A549 (cell line): ENCODE data around the gene RAB21. TPM values are rescaled to one million over a fixed set of nuclear protein-coding genes. Genes with fewer than 3 reads are reported as not detected.

Source experiments
- ATAC-seq, 2 experiments: fragments of 200-7000 bp in 1 of 2; fragments of >200 bp in 1 of 2; cut with Nextera tagmentation in 1 of 2; cut with Tn5 transposase in 1 of 2; 3 replicates each; pipeline versions ENCODE4 v1.8.0 to v1.9.1; 2018 to 2020; ENCODE audit warnings: mild to moderate bottlenecking in 1 of 2, moderate library complexity in 1 of 2
- CTCF ChIA-PET: fragments of 300-600 bp; sonication (Branson Sonifier 250); formaldehyde crosslinking; extraction: SDS; loops from one replicate; lab custom pipeline; 2021; ENCODE audit warnings: antibody characterized with exemption, inconsistent platforms; lab: Yijun Ruan, JAX
- POLR2A ChIA-PET: fragments of 350-600 bp; formaldehyde crosslinking; extraction: SDS; loops from one replicate; lab custom pipeline; 2021; ENCODE audit warnings: antibody characterized with exemption, inconsistent platforms; lab: Yijun Ruan, JAX
- DNase-seq, 2 experiments: peaks; one replicate each; pipeline versions ENCODE4 v3.0.0 to v3.0.0-alpha.2; 2011 to 2016; ENCODE audit warnings: low read depth in 1 of 2, low spot score in 1 of 2
- FAIRE-seq: peaks from 2 replicates; lab custom pipeline; 2011; peaks lifted over from hg19 to GRCh38; lab: Jason Lieb, UNC
- H3K27ac ChIP-seq, 2 experiments: fragments of >200 bp; sonication (Bioruptor Twin); formaldehyde crosslinking; 3 replicates each; pipeline ENCODE4 v1.5.1; 2016 to 2017
- H3K4me1 ChIP-seq: fragments of >200 bp; sonication (Bioruptor Twin); formaldehyde crosslinking; 3 replicates; pipeline ENCODE4 v1.6.1; 2016
- H3K4me2 ChIP-seq: fragments of >200 bp; sonication (Bioruptor Twin); formaldehyde crosslinking; 3 replicates; pipeline ENCODE4 v1.6.1; 2016
- H3K4me3 ChIP-seq: fragments of >200 bp; sonication (Bioruptor Twin); formaldehyde crosslinking; 3 replicates; pipeline ENCODE4 v1.5.1; 2016
- H3K9me3 ChIP-seq: fragments of >200 bp; sonication (Bioruptor Twin); formaldehyde crosslinking; 3 replicates; pipeline ENCODE4 v1.6.1; 2016
- BHLHE40 ChIP-seq: IDR thresholded peaks from 2 replicates; pipeline ENCODE4 v1.6.1; 2012; ENCODE audit warnings: low read depth, low read length, inconsistent platforms
- CBX2 ChIP-seq: fragments of 200-600 bp; sonication (generic); IDR thresholded peaks from 2 replicates; pipeline ENCODE4 v1.6.1; 2016; ENCODE audit warnings: low read depth, mild to moderate bottlenecking, borderline replicate concordance
- CBX8 ChIP-seq: fragments of 200-600 bp; sonication (generic); IDR thresholded peaks from 2 replicates; pipeline ENCODE4 v1.6.1; 2016
- CHD2 ChIP-seq: fragments of 150-350 bp; IDR thresholded peaks from 2 replicates; pipeline ENCODE4 v1.6.1; 2014; ENCODE audit warnings: low read length; ENCODE audit not compliant: partially characterized antibody
- CTCF ChIP-seq: fragments of >200 bp; sonication (Bioruptor Twin); formaldehyde crosslinking; IDR thresholded peaks from 3 replicates; pipeline ENCODE4 v1.5.1; 2016
- E2F6 ChIP-seq: IDR thresholded peaks from 2 replicates; pipeline ENCODE4 v1.6.1; 2012; ENCODE audit warnings: low read depth, borderline replicate concordance
- EHMT2 ChIP-seq: fragments of 200-600 bp; sonication (generic); IDR thresholded peaks from 2 replicates; pipeline ENCODE4 v1.6.1; 2016; ENCODE audit warnings: antibody characterized with exemption, low read depth, mild to moderate bottlenecking, moderate library complexity
- ELK1 ChIP-seq: fragments of 150-350 bp; IDR thresholded peaks from 2 replicates; pipeline ENCODE4 v1.6.1; 2014; ENCODE audit warnings: low read depth, mild to moderate bottlenecking, low read length
- FOSB ChIP-seq: fragments of 250-450 bp; sonication (Bioruptor Pico); IDR thresholded peaks from 2 replicates; pipeline ENCODE4 v1.5.0; 2020; ENCODE audit warnings: mild to moderate bottlenecking, moderate library complexity
- HOXB13 ChIP-seq: fragments of 250-450 bp; sonication (Bioruptor Pico); IDR thresholded peaks from 2 replicates; pipeline ENCODE4 v1.5.0; 2020; ENCODE audit warnings: low read depth, mild to moderate bottlenecking, moderate library complexity
- JUN ChIP-seq, 2 experiments: fragments of >200 bp; sonication (Bioruptor Twin); formaldehyde crosslinking; IDR thresholded peaks; 2 replicates in 1 of 2; 3 replicates in 1 of 2; pipeline ENCODE4 v1.6.1; 2016 to 2017
- JUNB ChIP-seq: fragments of >200 bp; sonication (Bioruptor Twin); formaldehyde crosslinking; IDR thresholded peaks from 2 replicates; pipeline ENCODE4 v1.6.1; 2016
- KDM1A ChIP-seq: fragments of 200-600 bp; sonication (generic); IDR thresholded peaks from 2 replicates; pipeline ENCODE4 v1.6.1; 2016; ENCODE audit warnings: low read depth, mild to moderate bottlenecking
- KDM5A ChIP-seq: fragments of 200-600 bp; sonication (generic); IDR thresholded peaks from 2 replicates; pipeline ENCODE4 v1.6.1; 2016; ENCODE audit warnings: antibody characterized with exemption, mild to moderate bottlenecking
- MAX ChIP-seq: IDR thresholded peaks from 2 replicates; pipeline ENCODE4 v1.6.1; 2012
- MYC ChIP-seq: IDR thresholded peaks from 2 replicates; pipeline ENCODE4 v1.6.1; 2012; ENCODE audit warnings: mild to moderate bottlenecking, inconsistent platforms, low read length, improper control_type of control experiment, borderline replicate concordance
- NR3C1 ChIP-seq: fragments of >200 bp; sonication (Bioruptor Twin); formaldehyde crosslinking; IDR thresholded peaks from 3 replicates; pipeline ENCODE4 v1.6.1; 2017
- POLR2AphosphoS2 ChIP-seq: conservative IDR thresholded peaks from 2 replicates; pipeline ENCODE4 v1.6.1; 2012; ENCODE audit warnings: low read length, improper control_type of control experiment, inconsistent platforms
- RCOR1 ChIP-seq: fragments of 150-350 bp; IDR thresholded peaks from 2 replicates; pipeline ENCODE4 v1.6.1; 2014; ENCODE audit warnings: antibody characterized with exemption, low read length, low read depth
- SMC3 ChIP-seq: fragments of >200 bp; sonication (Bioruptor Twin); formaldehyde crosslinking; IDR thresholded peaks from 3 replicates; pipeline ENCODE4 v1.6.1; 2018; ENCODE audit warnings: inconsistent platforms
- TP53 ChIP-seq: fragments of 250-450 bp; sonication (Bioruptor Pico); IDR thresholded peaks from 2 replicates; pipeline ENCODE4 v1.5.0; 2021; ENCODE audit warnings: mild to moderate bottlenecking, moderate library complexity
- WGBS: methylation state at CpG from one replicate; pipeline ENCODE4 v1.1.6; 2017; ENCODE audit errors: missing lambda C conversion rate; 5-methylcytosine and 5-hydroxymethylcytosine counted together
- polyA plus RNA-seq, 4 experiments: library from polyadenylated mRNA; depleted of rRNA in 3 of 4; stranded (reverse); fragments of >200 nt; fragmentation: RNase III in 1 of 4; extraction: RNeasy Plus Mini Kit Qiagen cat#74134 plus additional on column Dnase treatment in 1 of 4; gene quantifications; 2 replicates in 3 of 4; 3 replicates in 1 of 4; pipeline ENCODE4 v1.2.3, GENCODE V29; 2011 to 2017

RAB21 gene
- polyA plus RNA-seq, 2 of the 4 experiments (the other 2 are of a cell fraction) = 33.1 to 33.3 TPM

GRCh38 chr12:71795901-71796300, 41.2 kb downstream of the RAB21 start:
- Histone ChIP-seq H3K27ac (no peak overlapping the region), H3K4me3 (no peak overlapping the region), H3K4me2 (no peak overlapping the region), H3K4me1 (no peaks in the 10 kb centered on the region), H3K9me3 (no peaks in the 10 kb centered on the region)
- no CpG with 5 or more reads among the region's 1 CpG for WGBS
- ChIA-PET POLR2A (no interaction called here), CTCF (no interaction called here)
- DNase-seq (no peak), FAIRE-seq (no peak), ATAC-seq (no peak)
- no peak for TF ChIP-seq JUN (IDR thresholded peaks at IDR 0.05)
- TF ChIP-seq JUNB = no peak
- no peak for TF ChIP-seq MAX
- TF ChIP-seq POLR2AphosphoS2 = no peak
- no peak for TF ChIP-seq RCOR1

- CTCF ChIA-PET = interaction anchor here (0.6 kb wide), 1 partner anchor 57 kb away, joined by 3 read pairs; no protein-coding TSS in a partner anchor
- Histone ChIP-seq H3K27ac (no peak overlapping the region), H3K4me2 (no peak overlapping the region), H3K9me3 (no peaks in the 10 kb centered on the region), H3K4me1 (no peaks in the 10 kb centered on the region), H3K4me3 (no peak overlapping the region)
- FAIRE-seq (no peak), ATAC-seq (no peak), DNase-seq (no peak)
- TF ChIP-seq SMC3 = no peak
- TF ChIP-seq EHMT2 = no peak
- no peak for TF ChIP-seq CBX2
- no peak for TF ChIP-seq CBX8
- no peak for TF ChIP-seq KDM1A
- no peak for TF ChIP-seq TP53 (CRISPR knock-in tag)
- no peak for TF ChIP-seq MYC
- no peak for TF ChIP-seq HOXB13
- no peak for TF ChIP-seq ELK1
- no peak for TF ChIP-seq NR3C1
- 84% methylated on average over 1 of the region's 1 CpG for WGBS
- POLR2A ChIA-PET = no interaction called here
Observed at GRCh38 chr12:71797531-71797930, 42.9 kb downstream of the RAB21 start.

GRCh38 chr12:71799106-71799505, 44.4 kb downstream of the RAB21 start:
- DNase-seq (no peak), FAIRE-seq (no peak), ATAC-seq (peak; percentile 50 to 57; a peak in 5 of 6 replicates)
- no peak overlapping the region for H3K4me3 ChIP-seq
- no peaks in the 10 kb centered on the region for H3K9me3 ChIP-seq
- no peak for TF ChIP-seq BHLHE40
- no peak for TF ChIP-seq FOSB (CRISPR knock-in tag)
- ChIA-PET POLR2A (no interaction called here), CTCF (interaction anchor here (0.6 kb wide), 2 partner anchors 77 to 469 kb away, joined by 3 to 4 read pairs; no protein-coding TSS in a partner anchor)
- no peak overlapping the region for H3K4me2 ChIP-seq
- H3K27ac ChIP-seq = no peak overlapping the region
- no peaks in the 10 kb centered on the region for H3K4me1 ChIP-seq

- 45% methylated on average over 3 of the region's 3 CpGs for WGBS
- CTCF ChIA-PET = no interaction called here
- no peak for ATAC-seq
Observed at GRCh38 chr12:71800177-71800576, 45.5 kb downstream of the RAB21 start.

GRCh38 chr12:71804505-71804904, 49.8 kb downstream of the RAB21 start:
- no peak overlapping the region for H3K27ac ChIP-seq
- DNase-seq (peak in 1 of 2 experiments; percentile 25), ATAC-seq (peak; percentile 50 to 56; a peak in 4 of 6 replicates), FAIRE-seq (no peak)
- H3K4me1 ChIP-seq = no peaks in the 10 kb centered on the region
- H3K4me2 ChIP-seq = no peak overlapping the region
- ChIA-PET CTCF (no interaction called here), POLR2A (no interaction called here)
- WGBS = 12% methylated on average over 6 of the region's 6 CpGs
- H3K4me3 ChIP-seq = no peak overlapping the region
- TF ChIP-seq CHD2 = no peak
- TF ChIP-seq KDM5A = no peak
- TF ChIP-seq CTCF = no peak
- no peak for TF ChIP-seq CBX8
- no peak for TF ChIP-seq E2F6
- no peak for TF ChIP-seq TP53 (CRISPR knock-in tag)
- H3K9me3 ChIP-seq = no peaks in the 10 kb centered on the region

More at GRCh38 chr12:71800177-71800576, 45.5 kb downstream of the RAB21 start:
- TF ChIP-seq KDM5A = no peak
- H3K9me3 ChIP-seq = no peaks in the 10 kb centered on the region
- no peaks in the 10 kb centered on the region for H3K4me1 ChIP-seq
- POLR2A ChIA-PET = no interaction called here
- no peak for DNase-seq
- H3K4me2 ChIP-seq = no peak overlapping the region
- no peak overlapping the region for H3K27ac ChIP-seq
- FAIRE-seq = no peak
- no peak overlapping the region for H3K4me3 ChIP-seq
